Fibroblast of mammary gland (primary cell): Measurements from ENCODE around the gene CTSS.

Source experiments
- DNase-seq: peaks from one replicate; pipeline ENCODE4 v3.0.0-alpha.2; 2010; ENCODE audit warnings: low read depth
- H3K4me3 ChIP-seq: 2 replicates; pipeline ENCODE4 v1.5.1; 2011; ENCODE audit warnings: low read depth, mild to moderate bottlenecking, low read length, moderate library complexity; ENCODE audit not compliant: control insufficient read depth
- CTCF ChIP-seq: conservative IDR thresholded peaks from 2 replicates; pipeline ENCODE4 v1.5.1; 2011; ENCODE audit warnings: low read depth, low read length, inconsistent platforms; ENCODE audit not compliant: control insufficient read depth, insufficient read depth

The CTSS gene

DNA sequence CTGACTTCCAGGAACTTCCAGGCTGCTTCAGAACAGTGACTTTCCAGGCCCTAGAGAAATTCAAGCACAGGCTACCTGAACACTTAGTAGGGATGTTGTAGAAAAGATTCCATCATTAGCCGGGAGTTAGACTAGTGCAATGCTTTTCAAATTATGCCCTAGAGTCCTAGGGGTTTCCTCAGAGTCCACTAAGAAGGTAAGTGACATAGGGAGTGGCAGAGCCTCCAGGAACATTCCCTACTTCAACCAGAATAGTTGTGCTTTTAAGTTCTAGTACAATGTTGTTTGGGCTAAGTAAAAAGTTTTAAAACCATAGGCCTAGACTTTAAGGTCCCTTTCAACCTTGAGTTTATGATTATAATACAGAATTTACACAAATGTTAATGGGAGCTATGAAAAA, 59.5 kb downstream of the CTSS start:
- DNase-seq, result no peak
- no peak overlapping the region for H3K4me3 ChIP-seq
- TF ChIP-seq CTCF, result no peak

DNA sequence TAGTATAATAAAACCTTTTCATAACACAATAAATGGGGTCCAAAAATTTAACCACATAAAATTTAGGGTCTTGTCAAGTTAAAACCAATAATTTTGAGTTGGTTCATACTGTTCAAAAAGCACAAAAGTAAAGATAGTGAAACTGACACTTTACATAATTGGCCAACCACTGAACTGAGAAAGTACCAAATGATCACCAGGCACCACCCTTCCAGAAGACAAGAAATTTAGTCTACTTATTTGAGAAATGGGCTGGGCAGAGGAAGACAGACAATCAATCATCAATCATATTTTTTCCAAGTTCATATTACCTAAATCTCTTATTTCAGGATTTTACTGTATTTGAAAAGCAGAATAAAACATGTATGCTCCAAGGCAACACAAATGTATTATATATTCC, 62.2 kb downstream of the CTSS start:
- no peak for DNase-seq
- no peak for TF ChIP-seq CTCF

DNA sequence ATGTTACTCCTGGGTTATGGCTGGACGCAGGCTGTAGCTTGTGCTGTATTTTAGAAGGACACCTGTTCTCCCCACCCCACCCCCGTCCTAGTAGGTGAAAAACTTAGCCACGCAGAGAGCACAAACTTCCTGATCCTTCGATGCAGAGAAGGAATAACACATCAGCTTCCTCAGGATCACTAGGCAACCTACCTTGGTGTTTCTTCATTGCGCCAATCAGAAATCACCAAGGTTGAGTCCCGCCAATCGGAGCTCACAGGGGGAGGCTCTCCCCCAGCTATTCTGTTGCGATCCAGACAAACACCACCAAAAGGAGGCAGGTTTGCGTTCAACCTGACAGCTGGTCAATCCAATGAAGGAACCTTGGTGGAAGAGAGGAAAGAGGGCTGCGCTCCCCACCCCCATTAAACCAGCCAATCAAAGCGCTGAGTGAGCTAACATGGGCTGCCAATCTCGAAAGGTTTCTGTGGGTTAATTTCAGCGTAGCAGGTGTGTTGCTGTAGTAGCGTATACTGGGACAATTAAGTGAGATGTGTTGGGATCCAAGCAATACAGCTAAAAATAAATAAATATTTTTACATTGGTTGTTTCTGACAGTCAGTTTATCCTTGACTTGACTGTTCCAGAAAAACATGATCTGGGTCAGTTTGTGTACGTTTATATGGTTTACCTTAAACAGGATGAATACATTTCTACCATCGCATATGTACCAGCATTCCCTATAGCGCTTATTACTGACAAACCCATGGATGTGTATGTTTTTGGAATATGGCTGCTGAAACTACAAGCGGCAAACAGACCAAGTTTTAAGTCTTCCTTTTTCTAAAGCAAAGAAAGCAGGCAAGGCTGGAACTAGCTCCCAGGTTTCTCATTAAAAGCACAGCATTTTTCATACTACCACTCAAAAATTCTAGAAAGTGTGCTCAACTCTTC, 68.3 kb downstream of the CTSS start, which contains the start of gene GOLPH3L:
TSS of gene GOLPH3L (minus strand) at position 160 of the 933 bp plus-strand sequence. CDS start 2,316 bp downstream, outside the sequence.
- TF ChIP-seq CTCF, result peak; percentile 18
- DNase-seq, result peak; percentile 98
- peak within 1 kb of the TSS; percentile 89 for H3K4me3 ChIP-seq

More for the DNA sequence above, 62.2 kb downstream of the CTSS start:
- H3K4me3 ChIP-seq, result no peak overlapping the region

DNA sequence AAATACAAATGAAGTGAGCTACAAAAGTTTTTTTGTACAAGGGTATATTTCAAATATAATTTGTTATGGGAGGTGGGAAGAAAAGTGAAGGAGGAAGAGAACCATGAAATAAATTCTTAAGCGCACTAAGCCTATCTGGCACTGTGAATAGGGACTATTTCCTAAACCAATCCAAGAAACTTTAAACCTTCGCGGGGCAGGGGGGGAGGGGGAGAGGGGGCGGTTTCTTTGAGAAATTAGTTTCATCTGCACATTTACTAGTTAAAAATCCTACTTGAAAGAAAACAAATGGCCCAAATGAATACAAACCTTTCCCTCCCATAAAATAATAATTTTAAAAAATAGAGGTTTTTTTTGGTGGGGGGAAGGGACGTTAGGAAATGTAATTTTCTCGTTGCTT, 69.0 kb downstream of the CTSS start:
- H3K4me3 ChIP-seq, result peak overlapping the region; percentile 89
- no peak for DNase-seq
- TF ChIP-seq CTCF, result no peak

GRCh38 chr1:150696162-150696561, 69.4 kb downstream of the CTSS start:
- no peak for TF ChIP-seq CTCF
- no peak for DNase-seq
- H3K4me3 ChIP-seq, result peak overlapping the region; percentile 89

- no peak for TF ChIP-seq CTCF
- H3K4me3 ChIP-seq, result no peak overlapping the region
Measured at GRCh38 chr1:150695561-150695960, 70.0 kb downstream of the CTSS start.

More at GRCh38 chr1:150695561-150695960, 70.0 kb downstream of the CTSS start:
- DNase-seq, result peak; percentile 10
